Endothelial cell (in vitro differentiated cells): ENCODE data around the gene ADNP2. TPM values are rescaled to one million over a fixed set of nuclear protein-coding genes. Genes with fewer than 3 reads are reported as not detected.

Source experiments
- DNase-seq: peaks from one replicate; pipeline ENCODE4 v3.0.0; 2021; ENCODE audit warnings: low spot score
- H3K27ac Mint-ChIP-seq: one replicate; pipeline ENCODE4 v1.8.0; 2021; ENCODE audit warnings: mixed read lengths, inconsistent platforms; ENCODE audit not compliant: unreplicated experiment
- H3K27me3 Mint-ChIP-seq: one replicate; pipeline ENCODE4 v1.8.0; 2021; ENCODE audit warnings: mild to moderate bottlenecking, moderate library complexity, mixed read lengths, inconsistent platforms; ENCODE audit not compliant: unreplicated experiment
- H3K36me3 Mint-ChIP-seq: one replicate; pipeline ENCODE4 v1.8.0; 2021; ENCODE audit warnings: mild to moderate bottlenecking, low read depth, mixed read lengths, inconsistent platforms; ENCODE audit not compliant: unreplicated experiment
- H3K4me1 Mint-ChIP-seq: one replicate; pipeline ENCODE4 v1.8.0; 2021; ENCODE audit warnings: mild to moderate bottlenecking, mixed read lengths, inconsistent platforms; ENCODE audit not compliant: unreplicated experiment
- H3K4me3 Mint-ChIP-seq: one replicate; pipeline ENCODE4 v1.8.0; 2021; ENCODE audit warnings: mild to moderate bottlenecking, mixed read lengths, inconsistent platforms; ENCODE audit not compliant: unreplicated experiment
- H3K9me3 Mint-ChIP-seq: one replicate; pipeline ENCODE4 v1.8.0; 2021; ENCODE audit warnings: mixed read lengths, inconsistent platforms; ENCODE audit not compliant: unreplicated experiment
- long read RNA-seq: library from polyadenylated mRNA; unstranded; transcript quantifications from one replicate; pipeline ENCODE4 v2.0.0, GENCODE V29; 2020; ENCODE audit not compliant: unreplicated experiment
- total RNA-seq: library from RNA; stranded (reverse); fragmentation: NEBNext Ultra II Directional; extraction: Animal tissue kit (Norgen Biotek cat#: 25700); gene quantifications from one replicate; pipeline ENCODE4 v1.2.1, GENCODE V29; 2021; ENCODE audit not compliant: unreplicated experiment
- TF ChIP-seq, protein P1 (sequence below): fragments of 200-600 bp; sonication (generic); IDR thresholded peaks from one replicate; pipeline ENCODE4 v1.5.0; 2021; ENCODE audit warnings: antibody characterized with exemption; ENCODE audit not compliant: unreplicated experiment

The ADNP2 gene, protein sequence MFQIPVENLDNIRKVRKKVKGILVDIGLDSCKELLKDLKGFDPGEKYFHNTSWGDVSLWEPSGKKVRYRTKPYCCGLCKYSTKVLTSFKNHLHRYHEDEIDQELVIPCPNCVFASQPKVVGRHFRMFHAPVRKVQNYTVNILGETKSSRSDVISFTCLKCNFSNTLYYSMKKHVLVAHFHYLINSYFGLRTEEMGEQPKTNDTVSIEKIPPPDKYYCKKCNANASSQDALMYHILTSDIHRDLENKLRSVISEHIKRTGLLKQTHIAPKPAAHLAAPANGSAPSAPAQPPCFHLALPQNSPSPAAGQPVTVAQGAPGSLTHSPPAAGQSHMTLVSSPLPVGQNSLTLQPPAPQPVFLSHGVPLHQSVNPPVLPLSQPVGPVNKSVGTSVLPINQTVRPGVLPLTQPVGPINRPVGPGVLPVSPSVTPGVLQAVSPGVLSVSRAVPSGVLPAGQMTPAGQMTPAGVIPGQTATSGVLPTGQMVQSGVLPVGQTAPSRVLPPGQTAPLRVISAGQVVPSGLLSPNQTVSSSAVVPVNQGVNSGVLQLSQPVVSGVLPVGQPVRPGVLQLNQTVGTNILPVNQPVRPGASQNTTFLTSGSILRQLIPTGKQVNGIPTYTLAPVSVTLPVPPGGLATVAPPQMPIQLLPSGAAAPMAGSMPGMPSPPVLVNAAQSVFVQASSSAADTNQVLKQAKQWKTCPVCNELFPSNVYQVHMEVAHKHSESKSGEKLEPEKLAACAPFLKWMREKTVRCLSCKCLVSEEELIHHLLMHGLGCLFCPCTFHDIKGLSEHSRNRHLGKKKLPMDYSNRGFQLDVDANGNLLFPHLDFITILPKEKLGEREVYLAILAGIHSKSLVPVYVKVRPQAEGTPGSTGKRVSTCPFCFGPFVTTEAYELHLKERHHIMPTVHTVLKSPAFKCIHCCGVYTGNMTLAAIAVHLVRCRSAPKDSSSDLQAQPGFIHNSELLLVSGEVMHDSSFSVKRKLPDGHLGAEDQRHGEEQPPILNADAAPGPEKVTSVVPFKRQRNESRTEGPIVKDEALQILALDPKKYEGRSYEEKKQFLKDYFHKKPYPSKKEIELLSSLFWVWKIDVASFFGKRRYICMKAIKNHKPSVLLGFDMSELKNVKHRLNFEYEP
- total RNA-seq: 23.7 TPM
- long read RNA-seq, partial matches to known transcripts: 0 of 3 reads
- long read RNA-seq, other reads (novel, unspliced or antisense): 3 of 3 reads

DNA sequence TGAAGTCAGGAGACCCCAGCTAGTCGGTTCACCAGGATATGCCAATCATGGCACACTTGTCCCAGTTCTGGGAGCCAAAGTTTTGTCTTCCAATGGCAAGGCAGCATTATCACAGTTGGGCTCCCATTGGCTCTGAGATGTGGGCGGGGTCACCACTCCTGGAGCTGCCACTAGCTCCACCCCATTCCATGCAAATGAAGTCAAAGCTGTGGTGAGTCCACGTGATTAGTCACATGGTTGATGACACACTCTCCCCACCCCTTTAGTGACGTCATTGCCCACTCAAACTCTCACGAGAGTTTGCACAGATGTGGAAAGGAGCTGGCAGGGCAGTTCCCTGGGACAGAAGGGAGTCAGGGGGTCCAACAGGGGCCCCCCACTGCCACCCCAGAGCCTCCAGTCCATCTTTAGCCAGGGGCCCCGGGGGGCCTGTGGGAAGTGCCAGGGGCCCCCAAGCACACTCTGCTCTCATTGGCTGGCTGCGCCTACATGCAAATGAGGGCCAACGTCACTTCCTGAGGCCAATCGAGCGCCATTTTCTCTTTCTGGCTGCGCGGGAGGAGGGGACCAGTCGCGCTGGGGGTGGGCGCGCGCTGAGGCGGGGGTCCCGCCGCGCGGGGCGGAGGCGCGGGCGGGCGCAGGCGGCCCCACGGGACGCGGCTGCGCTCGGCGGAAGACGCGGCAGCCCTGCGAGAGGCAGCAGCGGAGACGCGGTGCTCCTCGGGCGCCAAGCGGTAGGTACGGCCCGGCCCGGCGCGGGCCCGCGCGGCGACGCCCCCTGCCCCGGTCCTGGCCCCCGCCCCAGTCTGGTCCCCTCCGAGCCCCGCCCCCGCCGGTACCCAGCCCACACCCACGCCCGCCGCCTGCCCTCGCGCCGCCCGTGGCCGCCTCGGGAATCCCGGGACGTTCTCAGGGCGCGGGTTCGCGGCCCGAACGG is at the start of gene ADNP2:
Gene ADNP2, plus strand, starts transcription at position 524 of the 937 bp plus-strand sequence. CDS start 8,281 bp downstream, outside the sequence.
- Mint-ChIP-seq H3K27me3 (peaks cover 14% of the 10 kb centered on the region), H3K27ac (peak within 1 kb of the TSS; percentile 39), H3K9me3 (no peaks in the 10 kb centered on the region), H3K36me3 (no peaks in the 10 kb centered on the region), H3K4me3 (peak within 1 kb of the TSS; percentile 94), H3K4me1 (peaks cover 15% of the 10 kb centered on the region)
- TF ChIP-seq, protein P1, sequence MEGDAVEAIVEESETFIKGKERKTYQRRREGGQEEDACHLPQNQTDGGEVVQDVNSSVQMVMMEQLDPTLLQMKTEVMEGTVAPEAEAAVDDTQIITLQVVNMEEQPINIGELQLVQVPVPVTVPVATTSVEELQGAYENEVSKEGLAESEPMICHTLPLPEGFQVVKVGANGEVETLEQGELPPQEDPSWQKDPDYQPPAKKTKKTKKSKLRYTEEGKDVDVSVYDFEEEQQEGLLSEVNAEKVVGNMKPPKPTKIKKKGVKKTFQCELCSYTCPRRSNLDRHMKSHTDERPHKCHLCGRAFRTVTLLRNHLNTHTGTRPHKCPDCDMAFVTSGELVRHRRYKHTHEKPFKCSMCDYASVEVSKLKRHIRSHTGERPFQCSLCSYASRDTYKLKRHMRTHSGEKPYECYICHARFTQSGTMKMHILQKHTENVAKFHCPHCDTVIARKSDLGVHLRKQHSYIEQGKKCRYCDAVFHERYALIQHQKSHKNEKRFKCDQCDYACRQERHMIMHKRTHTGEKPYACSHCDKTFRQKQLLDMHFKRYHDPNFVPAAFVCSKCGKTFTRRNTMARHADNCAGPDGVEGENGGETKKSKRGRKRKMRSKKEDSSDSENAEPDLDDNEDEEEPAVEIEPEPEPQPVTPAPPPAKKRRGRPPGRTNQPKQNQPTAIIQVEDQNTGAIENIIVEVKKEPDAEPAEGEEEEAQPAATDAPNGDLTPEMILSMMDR: no peak
- peak; percentile 85 for DNase-seq

DNA sequence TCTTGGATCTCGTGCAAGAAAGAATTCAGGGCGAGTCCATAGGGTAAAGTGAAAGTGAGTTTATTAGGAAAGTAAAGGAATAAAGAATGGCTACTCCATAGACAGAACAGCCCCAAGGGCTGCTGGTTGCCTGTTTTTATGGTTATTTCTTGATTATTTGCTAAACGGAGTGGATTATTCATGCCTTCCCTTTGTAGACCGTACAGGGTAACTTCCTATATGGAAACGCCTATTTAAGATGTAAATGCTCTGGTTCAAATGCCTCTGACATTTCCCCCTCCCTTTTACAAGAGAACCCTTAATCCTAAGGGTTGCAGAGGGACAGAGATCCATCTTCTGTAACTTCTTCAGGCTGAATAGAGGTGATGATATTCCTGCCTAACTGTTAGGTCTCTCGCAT is 49.1 kb upstream of the ADNP2 start:
- DNase-seq: no peak

DNA sequence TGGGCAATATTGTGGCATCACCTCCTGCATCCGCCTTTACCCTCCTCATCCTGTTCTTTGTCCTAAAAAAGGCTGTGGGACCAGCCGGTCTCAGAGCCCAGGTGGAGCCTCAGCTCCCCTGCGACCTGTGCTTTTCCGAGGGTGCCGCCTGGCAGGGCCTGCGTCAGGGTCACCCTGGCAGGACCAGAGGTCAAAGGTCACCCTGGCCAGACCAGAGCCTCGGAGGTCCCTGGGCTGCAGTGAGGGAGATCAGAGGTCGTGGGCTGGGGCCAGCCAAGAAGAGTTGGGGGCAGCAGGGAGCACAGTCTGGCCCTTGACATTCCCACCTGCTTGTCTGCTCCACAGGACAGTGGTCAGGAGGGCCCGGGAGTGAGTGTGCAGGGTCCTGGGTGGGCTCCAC is 43.4 kb upstream of the ADNP2 start:
- TF ChIP-seq, protein P1: no peak
- no peak overlapping the region for H3K27ac Mint-ChIP-seq
- no peaks in the 10 kb centered on the region for H3K4me1 Mint-ChIP-seq
- no peak for DNase-seq
- peaks cover 3% of the 10 kb centered on the region for H3K36me3 Mint-ChIP-seq
- peaks cover 1% of the 10 kb centered on the region for H3K27me3 Mint-ChIP-seq
- H3K4me3 Mint-ChIP-seq: no peak overlapping the region
- H3K9me3 Mint-ChIP-seq: no peaks in the 10 kb centered on the region

More for the DNA sequence above, 49.1 kb upstream of the ADNP2 start:
- Mint-ChIP-seq H3K4me3 (no peak overlapping the region), H3K27ac (no peak overlapping the region), H3K9me3 (peaks cover 6% of the 10 kb centered on the region), H3K36me3 (peaks cover 14% of the 10 kb centered on the region), H3K27me3 (peaks cover 3% of the 10 kb centered on the region), H3K4me1 (no peaks in the 10 kb centered on the region)
- TF ChIP-seq, protein P1: no peak

DNA sequence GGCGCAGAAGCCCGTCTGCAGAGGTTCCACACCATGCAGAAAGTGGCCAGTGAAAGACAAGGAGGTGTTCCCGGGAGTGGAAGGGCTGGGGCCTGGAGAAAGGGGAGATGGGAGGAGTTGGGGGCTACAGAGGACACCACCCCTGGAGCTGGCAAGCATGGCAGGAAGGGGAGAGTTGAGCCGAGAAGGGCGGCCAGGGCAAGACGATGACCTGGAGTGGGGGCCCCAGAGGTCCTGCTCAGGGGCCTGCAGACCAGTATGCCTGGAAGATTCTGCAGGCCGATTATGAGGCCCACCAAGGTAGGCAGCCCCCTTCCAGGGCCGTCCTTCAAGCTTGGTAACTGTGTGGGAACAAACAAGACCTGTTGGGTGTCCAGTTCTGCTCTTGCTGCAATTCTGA is 41.7 kb upstream of the ADNP2 start:
- TF ChIP-seq, protein P1: no peak
- Mint-ChIP-seq H3K4me1 (no peaks in the 10 kb centered on the region), H3K27me3 (peaks cover 1% of the 10 kb centered on the region), H3K27ac (no peak overlapping the region), H3K4me3 (no peak overlapping the region), H3K36me3 (no peaks in the 10 kb centered on the region), H3K9me3 (no peaks in the 10 kb centered on the region)
- no peak for DNase-seq
